IPS-18a (cell line): ENCODE results near the gene RADX.
"Not testable (repeated sequence)": the region's sequence is repeated elsewhere in the genome, so short reads cannot be mapped to it uniquely, and the experiment has no call there.

Experiments
- H3K27ac ChIP-seq: one replicate; pipeline ENCODE4 v1.5.1; 2013; ENCODE audit warnings: low read length
- H3K27me3 ChIP-seq: one replicate; pipeline ENCODE4 v1.6.1; 2013; ENCODE audit warnings: mild to moderate bottlenecking, low read length; ENCODE audit not compliant: control insufficient read depth, insufficient read depth
- H3K36me3 ChIP-seq: one replicate; pipeline ENCODE4 v1.6.1; 2013; ENCODE audit warnings: low read depth, low read length; ENCODE audit not compliant: control insufficient read depth
- H3K4me1 ChIP-seq: one replicate; pipeline ENCODE4 v1.6.1; 2013; ENCODE audit warnings: low read depth, low read length; ENCODE audit not compliant: control insufficient read depth
- H3K4me3 ChIP-seq: one replicate; pipeline ENCODE4 v1.5.1; 2013; ENCODE audit warnings: low read length
- H3K9ac ChIP-seq: one replicate; pipeline ENCODE4 v1.6.1; 2013; ENCODE audit warnings: mild to moderate bottlenecking, low read length, moderate library complexity
- H3K9me3 ChIP-seq: one replicate; pipeline ENCODE4 v1.6.1; 2013; ENCODE audit warnings: low read depth, low read length; ENCODE audit not compliant: control insufficient read depth

The RADX gene

GRCh38 chrX:106613277-106613676 is 1.5 kb downstream of the RADX start:
- Histone ChIP-seq H3K9ac (no peak overlapping the region), H3K27ac (no peak overlapping the region), H3K36me3 (no peaks in the 10 kb centered on the region), H3K9me3 (no peaks in the 10 kb centered on the region), H3K4me1 (peaks cover 12% of the 10 kb centered on the region), H3K4me3 (peak overlapping the region; percentile 85), H3K27me3 (peaks cover 23% of the 10 kb centered on the region)

GRCh38 chrX:106615041-106615440 is 3.3 kb downstream of the RADX start:
- H3K27ac ChIP-seq, result no peak overlapping the region
- no peak overlapping the region for H3K9ac ChIP-seq
- H3K4me3 ChIP-seq, result no peak overlapping the region
- H3K4me1 ChIP-seq, result peaks cover 12% of the 10 kb centered on the region
- H3K9me3 ChIP-seq, result no peaks in the 10 kb centered on the region
- peaks cover 23% of the 10 kb centered on the region for H3K27me3 ChIP-seq
- no peaks in the 10 kb centered on the region for H3K36me3 ChIP-seq

- Histone ChIP-seq H3K27ac (no peak overlapping the region), H3K36me3 (no peaks in the 10 kb centered on the region), H3K4me1 (no peaks in the 10 kb centered on the region), H3K4me3 (no peak overlapping the region), H3K27me3 (no peaks in the 10 kb centered on the region), H3K9me3 (no peaks in the 10 kb centered on the region), H3K9ac (no peak overlapping the region)
Measured at GRCh38 chrX:106619797-106620196, 8.0 kb downstream of the RADX start.

GRCh38 chrX:106621836-106622235 is 10.1 kb downstream of the RADX start:
- Histone ChIP-seq H3K4me3 (no peak overlapping the region), H3K9ac (no peak overlapping the region), H3K9me3 (no peaks in the 10 kb centered on the region), H3K27me3 (no peaks in the 10 kb centered on the region), H3K27ac (no peak overlapping the region), H3K36me3 (no peaks in the 10 kb centered on the region), H3K4me1 (no peaks in the 10 kb centered on the region)

GRCh38 chrX:106626789-106627188 is 15.0 kb downstream of the RADX start:
- Histone ChIP-seq H3K4me1 (no peaks in the 10 kb centered on the region), H3K9ac (no peak overlapping the region), H3K4me3 (no peak overlapping the region), H3K27me3 (no peaks in the 10 kb centered on the region), H3K27ac (no peak overlapping the region), H3K36me3 (no peaks in the 10 kb centered on the region), H3K9me3 (no peaks in the 10 kb centered on the region)

- Histone ChIP-seq H3K36me3 (no peaks in the 10 kb centered on the region), H3K4me3 (no peak overlapping the region)
Measured at GRCh38 chrX:106631615-106632014, 19.8 kb downstream of the RADX start.

GRCh38 chrX:106649523-106650428 is 38.0 kb downstream of the RADX start:
- Histone ChIP-seq H3K27me3 (no peaks in the 10 kb centered on the region), H3K27ac (no peak overlapping the region), H3K4me1 (no peaks in the 10 kb centered on the region), H3K36me3 (no peaks in the 10 kb centered on the region), H3K9me3 (no peaks in the 10 kb centered on the region), H3K9ac (no peak overlapping the region), H3K4me3 (no peak overlapping the region)

More at GRCh38 chrX:106631615-106632014, 19.8 kb downstream of the RADX start:
- Histone ChIP-seq H3K9ac (no peak overlapping the region), H3K27ac (no peak overlapping the region), H3K27me3 (no peaks in the 10 kb centered on the region), H3K4me1 (no peaks in the 10 kb centered on the region), H3K9me3 (no peaks in the 10 kb centered on the region)

GRCh38 chrX:106653625-106654024 is 41.8 kb downstream of the RADX start:
- H3K27me3 ChIP-seq, H3K9ac ChIP-seq, H3K9me3 ChIP-seq, H3K4me1 ChIP-seq, H3K36me3 ChIP-seq, H3K27ac ChIP-seq, H3K4me3 ChIP-seq: not testable (repeated sequence)

GRCh38 chrX:106670631-106671030 is 58.9 kb downstream of the RADX start:
- Histone ChIP-seq H3K36me3 (no peaks in the 10 kb centered on the region), H3K27me3 (no peaks in the 10 kb centered on the region), H3K9ac (no peak overlapping the region), H3K4me3 (no peak overlapping the region), H3K9me3 (no peaks in the 10 kb centered on the region), H3K27ac (no peak overlapping the region), H3K4me1 (no peaks in the 10 kb centered on the region)

- no peaks in the 10 kb centered on the region for H3K9me3 ChIP-seq
- no peak overlapping the region for H3K4me3 ChIP-seq
- H3K9ac ChIP-seq, result no peak overlapping the region
- H3K27me3 ChIP-seq, result no peaks in the 10 kb centered on the region
- no peak overlapping the region for H3K27ac ChIP-seq
- H3K36me3 ChIP-seq, result no peaks in the 10 kb centered on the region
- H3K4me1 ChIP-seq, result no peaks in the 10 kb centered on the region
Measured at GRCh38 chrX:106672527-106672926, 60.7 kb downstream of the RADX start.

- Histone ChIP-seq H3K27ac (no peak overlapping the region), H3K9me3 (no peaks in the 10 kb centered on the region)
Measured at GRCh38 chrX:106680716-106681115, 68.9 kb downstream of the RADX start.

GRCh38 chrX:106684207-106684606 is 72.4 kb downstream of the RADX start:
- H3K27ac ChIP-seq, result no peak overlapping the region
- H3K36me3 ChIP-seq, result no peaks in the 10 kb centered on the region
- H3K27me3 ChIP-seq, result no peaks in the 10 kb centered on the region
- H3K4me3 ChIP-seq, result no peak overlapping the region
- no peak overlapping the region for H3K9ac ChIP-seq
- H3K4me1 ChIP-seq, result no peaks in the 10 kb centered on the region
- H3K9me3 ChIP-seq, result no peaks in the 10 kb centered on the region

More at GRCh38 chrX:106680716-106681115, 68.9 kb downstream of the RADX start:
- no peaks in the 10 kb centered on the region for H3K36me3 ChIP-seq
- H3K4me1 ChIP-seq, result no peaks in the 10 kb centered on the region
- no peaks in the 10 kb centered on the region for H3K27me3 ChIP-seq
- no peak overlapping the region for H3K9ac ChIP-seq
- H3K4me3 ChIP-seq, result no peak overlapping the region
